Calu3 (cell line): ENCODE results near the gene RNF31. TPM values are rescaled to one million over a fixed set of nuclear protein-coding genes. Genes with fewer than 3 reads are reported as not detected.

Experiments
- BruUV-seq: library from RNA; stranded (reverse); fragments of 400-500 nt; replicated peaks from 2 replicates; lab custom pipeline; 2021; lab: Mats Ljungman, UMichigan
- CTCF ChIA-PET: fragments of 300-600 bp; sonication (Branson Sonifier 250); formaldehyde crosslinking; loops from one replicate; lab custom pipeline; 2022; ENCODE audit warnings: antibody characterized with exemption; lab: Charles Lee
- DNase-seq: peaks from one replicate; pipeline ENCODE4 v3.0.0; 2022
- H3K27ac Mint-ChIP-seq: one replicate; pipeline ENCODE4 v1.8.0; 2022; ENCODE audit warnings: mixed read lengths; ENCODE audit not compliant: unreplicated experiment
- H3K27me3 Mint-ChIP-seq: one replicate; pipeline ENCODE4 v1.8.0; 2022; ENCODE audit warnings: mixed read lengths; ENCODE audit not compliant: unreplicated experiment
- H3K36me3 Mint-ChIP-seq: one replicate; pipeline ENCODE4 v1.8.0; 2022; ENCODE audit warnings: mild to moderate bottlenecking, moderate library complexity, mixed read lengths; ENCODE audit not compliant: insufficient read depth, unreplicated experiment
- H3K4me1 Mint-ChIP-seq: one replicate; pipeline ENCODE4 v1.8.0; 2022; ENCODE audit warnings: mild to moderate bottlenecking, low read depth, mixed read lengths; ENCODE audit not compliant: unreplicated experiment
- H3K4me3 Mint-ChIP-seq: one replicate; pipeline ENCODE4 v1.8.0; 2022; ENCODE audit warnings: mild to moderate bottlenecking, low read depth, moderate library complexity, mixed read lengths; ENCODE audit not compliant: unreplicated experiment
- H3K9me3 Mint-ChIP-seq: one replicate; pipeline ENCODE4 v1.8.0; 2022; ENCODE audit warnings: low read depth, mixed read lengths; ENCODE audit not compliant: unreplicated experiment
- CTCF ChIP-seq: fragments of 200-600 bp; IDR thresholded peaks from one replicate; pipeline ENCODE4 v1.8.0; 2022; ENCODE audit warnings: antibody characterized with exemption; ENCODE audit not compliant: unreplicated experiment
- intact Hi-C: fragments of 100-400 bp; cut with micrococcal nuclease; formaldehyde crosslinking; loops from one replicate; pipeline ENCODE4 v1.10.0; 2022; ENCODE audit not compliant: unreplicated experiment
- total RNA-seq: library from RNA; stranded (reverse); gene quantifications from 2 replicates; pipeline ENCODE4 v1.2.3, GENCODE V29; 2022

The RNF31 gene
- total RNA-seq, 1 experiment from 2014 or later: 103 TPM

GRCh38 chr14:24121210-24121609 lies 26.1 kb upstream of the RNF31 start:
- H3K27ac Mint-ChIP-seq: no peak overlapping the region
- no peak for TF ChIP-seq CTCF
- no peaks in the 10 kb centered on the region for H3K9me3 Mint-ChIP-seq
- CTCF ChIA-PET: no interaction called here
- no peak overlapping the region for H3K4me3 Mint-ChIP-seq
- intact Hi-C loops: no loop called here
- peaks cover 9% of the 10 kb centered on the region for H3K4me1 Mint-ChIP-seq
- peaks cover 32% of the 10 kb centered on the region for H3K36me3 Mint-ChIP-seq
- no peaks in the 10 kb centered on the region for H3K27me3 Mint-ChIP-seq
- BruUV-seq: no TSS peak
- DNase-seq: no peak

GRCh38 chr14:24122416-24122815 lies 24.9 kb upstream of the RNF31 start:
- CTCF ChIA-PET: no interaction called here

GRCh38 chr14:24122898-24123297 lies 24.4 kb upstream of the RNF31 start:
- no peak for TF ChIP-seq CTCF
- intact Hi-C loops: no loop called here
- Mint-ChIP-seq H3K9me3 (no peaks in the 10 kb centered on the region), H3K4me1 (no peaks in the 10 kb centered on the region), H3K27ac (no peak overlapping the region), H3K27me3 (no peaks in the 10 kb centered on the region), H3K4me3 (no peak overlapping the region), H3K36me3 (peaks cover 26% of the 10 kb centered on the region)
- CTCF ChIA-PET: no interaction called here
- DNase-seq: no peak
- no TSS peak for BruUV-seq

More at GRCh38 chr14:24122416-24122815, 24.9 kb upstream of the RNF31 start:
- H3K4me1 Mint-ChIP-seq: no peaks in the 10 kb centered on the region
- intact Hi-C loops: no loop called here
- H3K27ac Mint-ChIP-seq: no peak overlapping the region
- H3K27me3 Mint-ChIP-seq: no peaks in the 10 kb centered on the region
- peaks cover 26% of the 10 kb centered on the region for H3K36me3 Mint-ChIP-seq
- BruUV-seq: no TSS peak
- H3K4me3 Mint-ChIP-seq: no peak overlapping the region
- no peaks in the 10 kb centered on the region for H3K9me3 Mint-ChIP-seq
- TF ChIP-seq CTCF: no peak
- DNase-seq: no peak

- Mint-ChIP-seq H3K4me3 (no peak overlapping the region), H3K27me3 (no peaks in the 10 kb centered on the region), H3K4me1 (no peaks in the 10 kb centered on the region), H3K9me3 (no peaks in the 10 kb centered on the region), H3K36me3 (peaks cover 23% of the 10 kb centered on the region), H3K27ac (no peak overlapping the region)
- no peak for DNase-seq
- BruUV-seq: no TSS peak
- intact Hi-C loops: no loop called here
- TF ChIP-seq CTCF: no peak
- CTCF ChIA-PET: no interaction called here
These were observed 23.6 kb upstream of the RNF31 start for GRCh38 chr14:24123424-24124417.
